ENCODE results near the gene TBL3. TPM values are rescaled to one million over a fixed set of nuclear protein-coding genes. Genes with fewer than 3 reads are reported as not detected.
"Not testable (repeated sequence)": the region's sequence is repeated elsewhere in the genome, so short reads cannot be mapped to it uniquely, and the experiment has no call there.

TBL3 gene
- polyA plus RNA-seq, 4 donors: 27.8 to 49.6 (median 41.1) TPM

GRCh38 chr16:1942810-1943726, 28.8 kb upstream of the TBL3 start, which contains the start of gene MSRB1:
Gene MSRB1 (minus strand): TSS chr16:1943199. CDS start chr16:1943156, 43 bp downstream.
- peak; percentile 88 to 99 (median 96) for DNase-seq (ENCODE audit: low read depth in 4 of 4, low spot score in 2 of 4)

DNA sequence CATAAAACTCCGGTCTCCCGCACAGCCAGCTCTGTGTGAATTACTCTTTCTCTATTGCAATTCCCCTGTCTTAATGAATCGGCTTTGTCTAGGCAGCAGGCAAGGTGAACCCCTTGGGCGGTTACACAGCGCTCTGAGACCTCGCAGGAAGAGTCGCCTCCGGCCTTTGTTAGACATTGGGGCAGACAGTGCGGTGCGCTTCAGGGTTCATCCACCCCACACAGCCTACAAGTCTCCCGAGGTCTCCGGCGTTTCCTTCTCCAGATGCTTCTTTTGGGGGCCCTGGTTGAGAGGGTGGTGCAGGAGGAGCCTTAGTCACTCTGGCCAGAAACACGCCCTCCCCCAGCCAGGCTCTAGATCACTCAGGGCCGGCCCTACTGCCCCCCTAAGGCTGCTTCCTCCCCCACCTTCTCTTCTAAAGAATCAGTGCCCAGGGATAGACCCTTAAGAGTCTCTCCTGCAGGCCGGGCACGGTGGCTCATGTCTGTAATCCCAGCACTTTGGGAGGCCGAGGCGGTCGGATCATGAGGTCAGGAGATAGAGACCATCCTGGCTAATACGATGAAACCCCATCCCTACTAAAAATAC, 27.1 kb upstream of the TBL3 start:
- DNase-seq (ENCODE audit: low read depth in 4 of 4, low spot score in 2 of 4): no peak

DNA sequence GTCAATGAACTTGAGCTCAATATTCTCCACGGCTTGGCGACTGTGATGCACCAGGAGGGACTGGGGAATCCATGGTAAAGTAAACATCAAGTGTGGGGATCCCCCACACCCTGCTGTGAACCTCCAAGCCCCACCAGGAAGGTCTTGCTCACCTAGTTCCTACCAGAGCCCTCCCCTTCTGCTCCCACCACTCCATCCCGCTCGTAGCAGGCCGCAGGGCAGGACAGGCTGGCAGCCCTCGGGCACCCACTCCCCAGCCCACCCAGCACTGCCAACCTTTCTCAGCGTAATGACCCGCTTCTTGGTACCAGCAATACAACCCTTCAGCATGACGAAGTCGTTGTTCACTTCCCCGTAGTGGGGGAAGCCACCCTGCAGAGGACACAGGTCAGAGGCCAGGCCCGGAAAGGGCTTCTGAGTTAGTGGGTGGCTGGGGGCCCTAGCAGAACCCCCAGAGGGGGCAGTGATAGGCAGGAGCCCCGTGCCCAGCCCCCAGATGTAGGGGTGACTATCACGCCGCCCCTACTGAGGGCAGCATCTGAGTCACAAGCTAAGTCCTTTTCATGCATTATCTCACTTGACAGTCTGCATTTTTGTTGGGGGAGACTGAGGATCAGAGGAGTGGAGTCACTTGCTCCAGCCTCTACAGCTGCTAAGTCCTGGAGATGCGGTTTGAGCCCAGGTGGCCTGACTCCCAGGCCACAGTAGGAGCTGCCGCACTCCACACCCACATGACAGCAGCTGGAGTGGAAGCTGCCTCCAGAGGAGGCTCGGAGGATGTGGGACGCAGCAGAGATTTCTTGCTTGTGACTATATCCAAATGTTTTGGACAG, 26.1 kb upstream of the TBL3 start:
- DNase-seq (ENCODE audit: low read depth in 4 of 4, low spot score in 2 of 4): no peak

DNA sequence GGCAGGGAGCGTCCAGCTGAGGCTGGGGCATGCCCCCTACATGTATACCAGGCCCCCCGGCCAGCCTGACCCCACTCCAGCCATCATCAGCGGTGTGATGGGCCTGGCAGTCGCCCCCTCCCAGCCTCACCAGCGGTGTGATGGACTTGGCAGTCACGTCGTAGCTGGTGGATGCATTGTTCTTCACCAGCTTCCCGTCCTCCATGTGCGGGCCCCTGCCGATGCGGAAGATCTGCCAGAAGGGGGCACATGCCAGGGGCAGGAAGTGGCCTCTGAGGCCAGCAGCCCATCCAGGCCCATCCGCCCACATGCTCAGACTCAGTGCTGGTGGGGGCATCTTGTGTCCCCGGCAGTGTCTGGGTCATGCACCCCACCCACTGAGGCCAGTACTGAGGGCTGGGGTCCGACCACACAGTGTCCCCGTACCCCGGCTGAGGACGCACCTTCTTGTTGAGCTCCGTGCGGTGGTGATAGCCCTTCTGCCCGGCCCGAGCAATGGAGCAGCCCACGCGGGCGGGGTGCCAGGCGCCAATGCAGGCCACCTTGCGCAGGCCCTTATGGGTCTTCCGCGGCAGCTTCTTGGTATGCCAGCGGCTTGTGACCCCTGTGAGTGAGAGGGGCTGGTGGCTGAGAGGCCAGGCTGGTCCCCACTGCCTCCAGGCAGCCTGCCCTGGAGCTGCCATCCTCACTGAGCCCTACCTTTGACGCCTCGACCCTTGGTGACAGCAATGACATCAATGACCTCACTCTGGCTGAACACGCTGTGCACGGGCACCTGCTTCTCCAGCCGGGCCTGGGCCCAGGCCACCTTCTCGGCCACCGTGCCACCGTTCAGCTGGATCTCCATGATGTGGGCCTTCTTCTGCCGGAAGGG, 25.1 kb upstream of the TBL3 start:
- no peak for DNase-seq (ENCODE audit: low read depth in 4 of 4, low spot score in 2 of 4)

GRCh38 chr16:1947369-1947670, 24.5 kb upstream of the TBL3 start:
- no peak for DNase-seq (ENCODE audit: low read depth in 4 of 4, low spot score in 2 of 4)

GRCh38 chr16:1949507-1949906, 22.3 kb upstream of the TBL3 start:
- DNase-seq (ENCODE audit: low read depth in 4 of 4, low spot score in 2 of 4): no peak

- DNase-seq (ENCODE audit: low read depth in 4 of 4, low spot score in 2 of 4): no peak
Measured at GRCh38 chr16:1950047-1950446, 21.8 kb upstream of the TBL3 start.

- DNase-seq (ENCODE audit: low read depth in 4 of 4, low spot score in 2 of 4): no peak
Measured at GRCh38 chr16:1950559-1950958, 21.3 kb upstream of the TBL3 start.

- no peak for DNase-seq (ENCODE audit: low read depth in 4 of 4, low spot score in 2 of 4)
Measured at GRCh38 chr16:1953734-1954133, 18.1 kb upstream of the TBL3 start.

- DNase-seq (ENCODE audit: low read depth in 4 of 4, low spot score in 2 of 4): not testable (repeated sequence)
Measured at GRCh38 chr16:1957434-1958142, 14.3 kb upstream of the TBL3 start.

DNA sequence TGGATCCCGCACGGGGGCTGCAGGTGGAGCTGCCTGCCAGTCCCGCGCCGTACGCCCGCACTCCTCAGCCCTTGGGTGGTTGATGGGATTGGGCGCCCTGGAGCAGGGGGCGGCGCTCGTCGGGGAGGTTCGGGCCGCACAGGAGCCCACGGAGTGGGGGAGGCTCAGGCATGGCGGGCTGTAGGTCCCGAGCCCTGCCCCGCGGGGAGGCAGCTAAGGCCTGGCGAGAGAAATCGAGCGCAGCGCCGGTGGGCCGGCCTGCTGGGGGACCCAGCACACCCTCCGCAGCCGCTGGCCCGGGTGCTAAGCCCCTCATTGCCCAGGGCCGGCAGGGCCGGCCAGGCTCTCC, 13.7 kb upstream of the TBL3 start:
- not testable (repeated sequence) for DNase-seq (ENCODE audit: low read depth in 4 of 4, low spot score in 2 of 4)

GRCh38 chr16:1958715-1959268, 13.1 kb upstream of the TBL3 start:
- no peak for DNase-seq (ENCODE audit: low read depth in 4 of 4, low spot score in 2 of 4)

- DNase-seq (ENCODE audit: low read depth in 4 of 4, low spot score in 2 of 4): peak in 3 of 4 donors; percentile 68 to 78 (median 76)
Measured at GRCh38 chr16:1959269-1960039, 12.4 kb upstream of the TBL3 start, which contains the start of gene NDUFB10. Gene NDUFB10 (plus strand): TSS chr16:1959538. CDS start chr16:1959625, 87 bp downstream.

GRCh38 chr16:1960665-1961630, 10.9 kb upstream of the TBL3 start:
- DNase-seq (ENCODE audit: low read depth in 4 of 4, low spot score in 2 of 4): no peak

- DNase-seq (ENCODE audit: low read depth in 4 of 4, low spot score in 2 of 4): no peak
Measured at GRCh38 chr16:1961651-1962067, 10.2 kb upstream of the TBL3 start.

- DNase-seq (ENCODE audit: low read depth in 4 of 4, low spot score in 2 of 4): not testable (repeated sequence)
Measured at GRCh38 chr16:1962161-1963153, 9.4 kb upstream of the TBL3 start.

Measured in left renal cortex interstitium (tissue), 4 donors.